ENCODE data around the gene MAMDC4. TPM values are rescaled to one million over a fixed set of nuclear protein-coding genes. Genes with fewer than 3 reads are reported as not detected.

Gene MAMDC4
- total RNA-seq, 1 experiment from 2014 or later: 6.3 TPM

DNA sequence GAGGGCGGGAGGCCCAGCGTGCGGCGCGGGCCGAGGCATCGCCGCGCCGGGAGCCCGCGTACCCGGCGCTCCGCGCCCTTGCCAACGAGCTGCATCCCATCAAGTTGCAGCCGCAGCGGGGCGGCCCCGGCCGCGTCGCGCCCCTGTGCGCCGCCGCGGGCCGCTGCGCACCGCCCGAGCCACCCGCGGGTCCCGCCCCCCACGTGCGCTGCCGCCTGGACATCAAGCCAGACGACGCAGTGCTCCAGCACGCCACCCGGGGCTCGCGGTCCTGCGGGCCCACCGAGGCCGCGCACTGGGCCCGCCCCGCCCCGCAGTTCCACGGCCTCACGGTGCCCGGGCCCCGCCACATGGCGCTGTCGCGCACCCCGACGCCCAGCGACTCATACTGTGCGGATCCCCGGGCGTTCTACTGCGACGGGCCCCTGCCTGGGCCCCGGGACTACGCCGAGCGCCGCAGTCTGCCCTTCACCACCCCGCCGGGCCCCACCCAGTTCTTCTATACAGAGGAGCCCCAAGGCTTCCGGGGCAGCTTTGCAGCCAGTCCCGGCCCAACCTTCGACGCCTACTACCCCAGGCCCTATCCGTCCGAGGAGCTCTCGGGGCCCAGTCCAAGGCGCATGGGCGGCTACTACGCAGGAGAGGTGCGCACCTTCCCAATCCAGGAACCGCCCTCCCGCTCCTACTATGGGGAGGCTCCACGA is 7.2 kb upstream of the MAMDC4 start:
- ChIA-PET POLR2A (no interaction called here), CTCF (no interaction called here)
- H3K4me1 ChIP-seq (ENCODE audit: control insufficient read depth, insufficient read depth, low read length): peaks cover 17% of the 10 kb centered on the region
- DNase-seq (ENCODE audit: low read depth, low spot score) (no peak), ATAC-seq (no peak)
- in situ Hi-C loops (cut with HindIII; ENCODE audit: low pct_unique_long_range_greater_than_20kb, low sequenced_read_pairs) (no loop called here), intact Hi-C loops (cut with micrococcal nuclease; ENCODE audit: unreplicated experiment) (no loop called here)
- no peaks in the 10 kb centered on the region for H3K36me3 ChIP-seq (ENCODE audit: control insufficient read depth, insufficient read depth, low read length)
- no peaks in the 10 kb centered on the region for H3K27me3 ChIP-seq (ENCODE audit: control insufficient read depth, insufficient read depth, low read length)
- no peak overlapping the region for H3K27ac ChIP-seq (ENCODE audit: low read length)
- H3K4me3 ChIP-seq (ENCODE audit: low read depth in 2 of 2, low read length in 2 of 2): no peak overlapping the region
- BruUV-seq (replicated peaks): no TSS peak
- TF ChIP-seq TCF7L2 (IDR thresholded peaks at IDR 0.05; ENCODE audit: low read depth, low read length) (no peak), POLR2AphosphoS5 (IDR thresholded peaks at IDR 0.05; ENCODE audit: low read depth, low read length) (no peak), SIN3A (IDR thresholded peaks at IDR 0.05; ENCODE audit: borderline replicate concordance, insufficient read depth, low read depth, low read length) (no peak)
- TF ChIP-seq, protein P1, sequence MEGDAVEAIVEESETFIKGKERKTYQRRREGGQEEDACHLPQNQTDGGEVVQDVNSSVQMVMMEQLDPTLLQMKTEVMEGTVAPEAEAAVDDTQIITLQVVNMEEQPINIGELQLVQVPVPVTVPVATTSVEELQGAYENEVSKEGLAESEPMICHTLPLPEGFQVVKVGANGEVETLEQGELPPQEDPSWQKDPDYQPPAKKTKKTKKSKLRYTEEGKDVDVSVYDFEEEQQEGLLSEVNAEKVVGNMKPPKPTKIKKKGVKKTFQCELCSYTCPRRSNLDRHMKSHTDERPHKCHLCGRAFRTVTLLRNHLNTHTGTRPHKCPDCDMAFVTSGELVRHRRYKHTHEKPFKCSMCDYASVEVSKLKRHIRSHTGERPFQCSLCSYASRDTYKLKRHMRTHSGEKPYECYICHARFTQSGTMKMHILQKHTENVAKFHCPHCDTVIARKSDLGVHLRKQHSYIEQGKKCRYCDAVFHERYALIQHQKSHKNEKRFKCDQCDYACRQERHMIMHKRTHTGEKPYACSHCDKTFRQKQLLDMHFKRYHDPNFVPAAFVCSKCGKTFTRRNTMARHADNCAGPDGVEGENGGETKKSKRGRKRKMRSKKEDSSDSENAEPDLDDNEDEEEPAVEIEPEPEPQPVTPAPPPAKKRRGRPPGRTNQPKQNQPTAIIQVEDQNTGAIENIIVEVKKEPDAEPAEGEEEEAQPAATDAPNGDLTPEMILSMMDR (IDR thresholded peaks at IDR 0.05): no peak
- TF ChIP-seq, protein P2, sequence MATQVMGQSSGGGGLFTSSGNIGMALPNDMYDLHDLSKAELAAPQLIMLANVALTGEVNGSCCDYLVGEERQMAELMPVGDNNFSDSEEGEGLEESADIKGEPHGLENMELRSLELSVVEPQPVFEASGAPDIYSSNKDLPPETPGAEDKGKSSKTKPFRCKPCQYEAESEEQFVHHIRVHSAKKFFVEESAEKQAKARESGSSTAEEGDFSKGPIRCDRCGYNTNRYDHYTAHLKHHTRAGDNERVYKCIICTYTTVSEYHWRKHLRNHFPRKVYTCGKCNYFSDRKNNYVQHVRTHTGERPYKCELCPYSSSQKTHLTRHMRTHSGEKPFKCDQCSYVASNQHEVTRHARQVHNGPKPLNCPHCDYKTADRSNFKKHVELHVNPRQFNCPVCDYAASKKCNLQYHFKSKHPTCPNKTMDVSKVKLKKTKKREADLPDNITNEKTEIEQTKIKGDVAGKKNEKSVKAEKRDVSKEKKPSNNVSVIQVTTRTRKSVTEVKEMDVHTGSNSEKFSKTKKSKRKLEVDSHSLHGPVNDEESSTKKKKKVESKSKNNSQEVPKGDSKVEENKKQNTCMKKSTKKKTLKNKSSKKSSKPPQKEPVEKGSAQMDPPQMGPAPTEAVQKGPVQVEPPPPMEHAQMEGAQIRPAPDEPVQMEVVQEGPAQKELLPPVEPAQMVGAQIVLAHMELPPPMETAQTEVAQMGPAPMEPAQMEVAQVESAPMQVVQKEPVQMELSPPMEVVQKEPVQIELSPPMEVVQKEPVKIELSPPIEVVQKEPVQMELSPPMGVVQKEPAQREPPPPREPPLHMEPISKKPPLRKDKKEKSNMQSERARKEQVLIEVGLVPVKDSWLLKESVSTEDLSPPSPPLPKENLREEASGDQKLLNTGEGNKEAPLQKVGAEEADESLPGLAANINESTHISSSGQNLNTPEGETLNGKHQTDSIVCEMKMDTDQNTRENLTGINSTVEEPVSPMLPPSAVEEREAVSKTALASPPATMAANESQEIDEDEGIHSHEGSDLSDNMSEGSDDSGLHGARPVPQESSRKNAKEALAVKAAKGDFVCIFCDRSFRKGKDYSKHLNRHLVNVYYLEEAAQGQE (IDR thresholded peaks at IDR 0.05; ENCODE audit: insufficient read depth in 1 of 2, low read depth in 2 of 2, low read length in 1 of 2): no peak
- H3K9me3 ChIP-seq (ENCODE audit: control insufficient read depth, insufficient read depth, low read depth, low read length): no peaks in the 10 kb centered on the region

DNA sequence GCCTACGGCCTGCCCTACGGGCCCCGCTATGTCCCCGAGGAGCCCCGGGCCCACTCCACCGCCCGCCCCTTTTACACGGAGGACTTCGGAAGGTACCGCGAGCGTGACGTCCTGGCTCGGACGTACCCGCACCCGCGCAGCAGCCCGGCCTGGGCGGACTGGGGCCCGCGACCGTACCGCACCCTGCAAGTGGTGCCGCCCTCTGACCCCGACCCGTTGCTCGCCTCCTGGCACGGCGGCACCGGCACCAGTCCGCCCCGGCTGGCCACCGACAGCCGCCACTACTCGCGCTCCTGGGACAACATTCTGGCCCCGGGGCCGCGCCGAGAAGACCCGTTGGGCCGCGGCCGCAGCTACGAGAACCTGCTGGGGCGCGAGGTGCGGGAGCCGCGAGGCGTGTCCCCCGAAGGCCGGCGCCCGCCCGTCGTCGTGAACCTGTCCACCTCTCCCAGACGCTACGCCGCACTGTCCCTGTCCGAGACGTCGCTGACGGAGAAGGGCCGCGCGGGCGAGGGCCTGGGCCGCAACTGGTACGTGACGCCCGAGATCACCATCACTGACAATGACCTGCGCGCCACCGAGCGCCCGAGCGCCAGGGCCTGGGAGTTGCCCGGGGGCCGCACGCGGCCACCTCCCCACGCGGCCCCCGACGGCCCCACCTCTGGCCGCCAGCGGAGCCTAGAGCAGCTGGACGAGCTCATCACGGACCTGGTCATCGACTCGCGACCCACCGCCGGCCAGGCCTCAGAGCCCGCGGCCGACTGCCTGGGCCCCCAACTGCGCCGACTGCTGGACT is 6.5 kb upstream of the MAMDC4 start:
- no peak overlapping the region for H3K27ac ChIP-seq (ENCODE audit: low read length)
- H3K4me3 ChIP-seq (ENCODE audit: low read depth in 2 of 2, low read length in 2 of 2): no peak overlapping the region
- intact Hi-C loops (cut with micrococcal nuclease; ENCODE audit: unreplicated experiment) (no loop called here), in situ Hi-C loops (cut with HindIII; ENCODE audit: low pct_unique_long_range_greater_than_20kb, low sequenced_read_pairs) (no loop called here)
- no TSS peak for BruUV-seq (replicated peaks)
- no peaks in the 10 kb centered on the region for H3K9me3 ChIP-seq (ENCODE audit: control insufficient read depth, insufficient read depth, low read depth, low read length)
- CTCF ChIA-PET: no interaction called here
- POLR2A ChIA-PET: no interaction called here
- peaks cover 14% of the 10 kb centered on the region for H3K4me1 ChIP-seq (ENCODE audit: control insufficient read depth, insufficient read depth, low read length)
- no peak for ATAC-seq
- TF ChIP-seq TCF7L2 (IDR thresholded peaks at IDR 0.05; ENCODE audit: low read depth, low read length): no peak
- no peaks in the 10 kb centered on the region for H3K27me3 ChIP-seq (ENCODE audit: control insufficient read depth, insufficient read depth, low read length)
- H3K36me3 ChIP-seq (ENCODE audit: control insufficient read depth, insufficient read depth, low read length): no peaks in the 10 kb centered on the region
- no peak for DNase-seq (ENCODE audit: low read depth, low spot score)
